CD14-positive monocyte (primary cell): ENCODE data around the gene OR2F1. TPM values are rescaled to one million over a fixed set of nuclear protein-coding genes. Genes with fewer than 3 reads are reported as not detected.

ENCODE experiments used
- DNase-seq, 3 donors: peaks; one replicate each; pipeline ENCODE4 v3.0.0-alpha.2; 2011 to 2022
- H2AFZ ChIP-seq: 2 replicates; pipeline ENCODE4 v1.6.0; 2012; ENCODE audit warnings: mild to moderate bottlenecking, low read depth, low read length, inconsistent platforms; ENCODE audit not compliant: insufficient read depth, poor library complexity, severe bottlenecking
- H3K27ac ChIP-seq, 2 donors: 1 replicate in 1 of 2; 2 replicates in 1 of 2; pipeline ENCODE4 v1.5.1; 2012 to 2013; ENCODE audit warnings: low read length in 2 of 2, control low read depth in 1 of 2, inconsistent platforms in 1 of 2, low read depth in 1 of 2, mild to moderate bottlenecking in 1 of 2
- H3K27me3 ChIP-seq, 2 donors: one replicate each; pipeline versions ENCODE4 v1.6.0 to v1.6.1; 2011 to 2013; ENCODE audit warnings: low read length in 2 of 2; ENCODE audit not compliant: control insufficient read depth in 2 of 2, insufficient read depth in 2 of 2
- H3K36me3 ChIP-seq, 2 donors: replicated peaks in 1 of 2; 1 replicate in 1 of 2; 2 replicates in 1 of 2; pipeline versions ENCODE4 v1.5.1 to v1.6.1; 2012 to 2013; ENCODE audit warnings: low read length in 2 of 2, control low read depth in 1 of 2, inconsistent platforms in 1 of 2, mild to moderate bottlenecking in 1 of 2; ENCODE audit not compliant: insufficient read depth in 2 of 2, control insufficient read depth in 1 of 2
- H3K4me1 ChIP-seq, 2 donors: 1 replicate in 1 of 2; 2 replicates in 1 of 2; pipeline versions ENCODE4 v1.5.1 to v1.6.1; 2012 to 2013; ENCODE audit warnings: low read length in 2 of 2, control low read depth in 1 of 2, inconsistent platforms in 1 of 2, mild to moderate bottlenecking in 1 of 2, moderate library complexity in 1 of 2; ENCODE audit not compliant: insufficient read depth in 2 of 2, control insufficient read depth in 1 of 2
- H3K4me2 ChIP-seq: replicated peaks from 2 replicates; pipeline ENCODE3; 2012; ENCODE audit warnings: low read length, moderate library complexity, mild to moderate bottlenecking; ENCODE audit not compliant: poor library complexity, severe bottlenecking; ENCODE audit errors: extremely low read depth
- H3K4me3 ChIP-seq, 3 experiments: fragments of 200-600 bp in 1 of 3; sonication (generic) in 1 of 3; replicated peaks in 1 of 3; 1 replicate in 2 of 3; 2 replicates in 1 of 3; pipeline ENCODE4 v1.5.1; 2011 to 2013; ENCODE audit warnings: low read length in 3 of 3, mild to moderate bottlenecking in 3 of 3, control low read depth in 2 of 3, low read depth in 2 of 3, inconsistent platforms in 1 of 3, moderate library complexity in 1 of 3
- H3K79me2 ChIP-seq: 2 replicates; pipeline ENCODE4 v1.6.0; 2012; ENCODE audit warnings: mild to moderate bottlenecking, control low read depth, inconsistent platforms, low read length, moderate library complexity; ENCODE audit not compliant: insufficient read depth
- H3K9ac ChIP-seq: 2 replicates; pipeline ENCODE4 v1.6.0; 2017; ENCODE audit warnings: low read length, mild to moderate bottlenecking; ENCODE audit not compliant: insufficient read depth, poor library complexity, severe bottlenecking
- H3K9me3 ChIP-seq, 2 donors: replicated peaks in 1 of 2; 1 replicate in 1 of 2; 2 replicates in 1 of 2; pipeline versions ENCODE4 v1.5.1 to v1.6.1; 2012 to 2013; ENCODE audit warnings: low read length in 2 of 2, control low read depth in 1 of 2; ENCODE audit not compliant: control insufficient read depth in 1 of 2, insufficient read depth in 1 of 2
- H4K20me1 ChIP-seq: 2 replicates; pipeline ENCODE4 v1.6.0; 2012; ENCODE audit warnings: mild to moderate bottlenecking, low read length, control low read depth, moderate library complexity; ENCODE audit not compliant: insufficient read depth
- H3K27ac Mint-ChIP-seq, 7 donors: one replicate each; pipeline ENCODE4 v1.8.0; 2020; ENCODE audit warnings: mild to moderate bottlenecking in 7 of 7, mixed read lengths in 7 of 7, moderate library complexity in 6 of 7, inconsistent platforms in 2 of 7
- H3K27me3 Mint-ChIP-seq, 3 donors: one replicate each; pipeline ENCODE4 v1.8.0; 2021 to 2022; ENCODE audit warnings: low read depth in 3 of 3, mild to moderate bottlenecking in 3 of 3, mixed read lengths in 3 of 3, moderate library complexity in 3 of 3, inconsistent platforms in 1 of 3
- H3K36me3 Mint-ChIP-seq, 2 donors: one replicate each; pipeline ENCODE4 v1.8.0; 2020; ENCODE audit warnings: mixed read lengths in 2 of 2, inconsistent platforms in 1 of 2, mild to moderate bottlenecking in 1 of 2
- H3K4me1 Mint-ChIP-seq: one replicate; pipeline ENCODE4 v1.8.0; 2020; ENCODE audit warnings: mild to moderate bottlenecking, mixed read lengths
- H3K4me3 Mint-ChIP-seq, 2 donors: one replicate each; pipeline ENCODE4 v1.8.0; 2020; ENCODE audit warnings: mild to moderate bottlenecking in 2 of 2, mixed read lengths in 2 of 2, moderate library complexity in 1 of 2
- H3K9me3 Mint-ChIP-seq, 7 donors: one replicate each; pipeline ENCODE4 v1.8.0; 2020 to 2022; ENCODE audit warnings: mixed read lengths in 7 of 7, mild to moderate bottlenecking in 6 of 7, moderate library complexity in 6 of 7, inconsistent platforms in 2 of 7
- WGBS: methylation state at CpG from one replicate; pipeline ENCODE4 v1.1.5; 2013; ENCODE audit warnings: missing lambda C conversion rate; ENCODE audit not compliant: insufficient coverage; 5-methylcytosine and 5-hydroxymethylcytosine counted together
- intact Hi-C, 2 donors: fragments of 100-400 bp; cut with micrococcal nuclease; formaldehyde crosslinking; loops; one replicate each; pipeline versions ENCODE4 v1.15.0 to v1.15.1; 2023
- polyA plus RNA-seq, 3 donors: library from polyadenylated mRNA; depleted of rRNA in 1 of 3; unstranded in 2 of 3; stranded (reverse) in 1 of 3; fragments of 300-500 nt in 2 of 3; fragments of >200 nt in 1 of 3; fragmentation: Illumina TruSeq in 2 of 3; gene quantifications; 1 replicate in 2 of 3; 2 replicates in 1 of 3; pipeline ENCODE4 v1.2.3, GENCODE V29; 2012 to 2021
- TF ChIP-seq, protein P1 (sequence below): fragments of 200-600 bp; IDR thresholded peaks from one replicate; pipeline ENCODE4 v1.8.0; 2022; ENCODE audit warnings: antibody characterized with exemption, mild to moderate bottlenecking

Gene OR2F1
- polyA plus RNA-seq, 3 donors, result not detected

GRCh38 chr7:143958781-143959180, 4.1 kb downstream of the OR2F1 start:
- no peak overlapping the region for H3K27ac Mint-ChIP-seq
- no peaks in the 10 kb centered on the region for H3K4me1 Mint-ChIP-seq
- H3K9me3 Mint-ChIP-seq, result peaks cover 0 to 4% (median 0%) of the 10 kb centered on the region in 7 donors
- no peak overlapping the region for H3K4me3 ChIP-seq
- H3K79me2 ChIP-seq, result no peaks in the 10 kb centered on the region
- no peaks in the 10 kb centered on the region for H3K36me3 Mint-ChIP-seq
- no CpG with 5 or more reads among the region's 3 CpGs for WGBS
- TF ChIP-seq, protein P1, sequence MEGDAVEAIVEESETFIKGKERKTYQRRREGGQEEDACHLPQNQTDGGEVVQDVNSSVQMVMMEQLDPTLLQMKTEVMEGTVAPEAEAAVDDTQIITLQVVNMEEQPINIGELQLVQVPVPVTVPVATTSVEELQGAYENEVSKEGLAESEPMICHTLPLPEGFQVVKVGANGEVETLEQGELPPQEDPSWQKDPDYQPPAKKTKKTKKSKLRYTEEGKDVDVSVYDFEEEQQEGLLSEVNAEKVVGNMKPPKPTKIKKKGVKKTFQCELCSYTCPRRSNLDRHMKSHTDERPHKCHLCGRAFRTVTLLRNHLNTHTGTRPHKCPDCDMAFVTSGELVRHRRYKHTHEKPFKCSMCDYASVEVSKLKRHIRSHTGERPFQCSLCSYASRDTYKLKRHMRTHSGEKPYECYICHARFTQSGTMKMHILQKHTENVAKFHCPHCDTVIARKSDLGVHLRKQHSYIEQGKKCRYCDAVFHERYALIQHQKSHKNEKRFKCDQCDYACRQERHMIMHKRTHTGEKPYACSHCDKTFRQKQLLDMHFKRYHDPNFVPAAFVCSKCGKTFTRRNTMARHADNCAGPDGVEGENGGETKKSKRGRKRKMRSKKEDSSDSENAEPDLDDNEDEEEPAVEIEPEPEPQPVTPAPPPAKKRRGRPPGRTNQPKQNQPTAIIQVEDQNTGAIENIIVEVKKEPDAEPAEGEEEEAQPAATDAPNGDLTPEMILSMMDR, result no peak
- no peaks in the 10 kb centered on the region for H3K27me3 ChIP-seq
- no peak for DNase-seq
- H2AFZ ChIP-seq, result no peak overlapping the region
- no peak overlapping the region for H3K4me3 Mint-ChIP-seq
- H3K27ac ChIP-seq, result no peak overlapping the region
- no peaks in the 10 kb centered on the region for H4K20me1 ChIP-seq
- no peaks in the 10 kb centered on the region for H3K4me1 ChIP-seq
- H3K4me2 ChIP-seq, result no peak overlapping the region
- H3K9ac ChIP-seq, result no peak overlapping the region
- no peaks in the 10 kb centered on the region for H3K9me3 ChIP-seq
- no peaks in the 10 kb centered on the region for H3K36me3 ChIP-seq
- intact Hi-C loops, result no loop called here
- H3K27me3 Mint-ChIP-seq, result peaks cover 0 to 2% (median 2%) of the 10 kb centered on the region in 3 donors

DNA sequence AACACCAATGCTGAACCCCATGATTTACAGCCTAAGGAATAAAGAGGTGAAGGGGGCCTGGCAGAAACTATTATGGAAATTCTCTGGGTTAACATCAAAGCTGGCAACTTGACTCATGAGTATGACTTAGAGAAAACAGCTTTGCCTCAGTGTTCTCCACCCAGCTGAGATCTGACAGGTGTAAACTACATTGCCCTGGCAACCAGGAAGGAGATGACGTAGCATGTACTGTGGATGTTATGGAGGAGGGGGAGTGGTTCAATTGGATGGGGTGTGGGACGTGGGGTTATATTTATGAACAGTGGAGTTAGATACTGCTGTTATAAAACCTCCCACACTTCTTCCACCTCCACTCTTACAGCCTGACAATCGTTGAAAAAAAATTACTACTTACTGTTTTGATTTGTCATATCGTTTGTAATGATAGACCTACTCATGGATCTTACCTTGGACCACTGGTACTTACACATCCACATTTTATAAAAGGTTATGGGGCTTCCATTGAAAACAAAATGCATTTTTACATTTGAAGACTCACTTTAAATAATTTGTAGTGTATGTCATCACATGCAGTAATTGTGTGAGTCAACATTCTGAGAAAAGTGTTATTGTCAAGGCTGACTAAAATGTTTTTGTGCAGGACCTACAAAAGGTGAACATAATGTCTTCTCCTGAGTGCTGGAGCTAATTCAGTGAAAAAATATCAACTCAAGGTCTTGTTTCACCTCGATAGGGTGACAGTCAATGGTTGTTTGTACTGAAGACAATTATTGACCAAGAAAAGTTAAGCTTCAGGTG, 6.4 kb downstream of the OR2F1 start:
- TF ChIP-seq, protein P1, result no peak
- no peak overlapping the region for H3K4me3 Mint-ChIP-seq
- H2AFZ ChIP-seq, result no peak overlapping the region
- no peak for DNase-seq
- no peaks in the 10 kb centered on the region for H3K36me3 Mint-ChIP-seq
- no peaks in the 10 kb centered on the region for H3K27me3 ChIP-seq
- H3K27me3 Mint-ChIP-seq, result peaks cover 0 to 2% (median 2%) of the 10 kb centered on the region in 3 donors
- H3K27ac ChIP-seq, result no peak overlapping the region
- no peaks in the 10 kb centered on the region for H3K4me1 ChIP-seq
- intact Hi-C loops, result no loop called here
- H3K27ac Mint-ChIP-seq, result no peak overlapping the region
- no CpG with 5 or more reads among the region's 5 CpGs for WGBS
- H3K9ac ChIP-seq, result no peak overlapping the region
- H3K9me3 ChIP-seq, result no peaks in the 10 kb centered on the region
- no peaks in the 10 kb centered on the region for H3K79me2 ChIP-seq
- H4K20me1 ChIP-seq, result no peaks in the 10 kb centered on the region
- peaks cover 0 to 4% (median 0%) of the 10 kb centered on the region in 7 donors for H3K9me3 Mint-ChIP-seq
- no peak overlapping the region for H3K4me3 ChIP-seq
- H3K4me1 Mint-ChIP-seq, result no peaks in the 10 kb centered on the region
- no peaks in the 10 kb centered on the region for H3K36me3 ChIP-seq
- no peak overlapping the region for H3K4me2 ChIP-seq
